GM18858 (cell line): Measurements from ENCODE around the gene TAP2.

Experiments
- ATAC-seq: cut with Tn5 transposase; IDR thresholded peaks from one replicate; pipeline ENCODE4 v1.9.1; 2021; ENCODE audit not compliant: unreplicated experiment

Gene TAP2

GRCh38 chr6:32794510-32794909 lies 44.0 kb downstream of the TAP2 start:
- ATAC-seq = no peak

- ATAC-seq = no peak
These were observed 45.6 kb downstream of the TAP2 start for GRCh38 chr6:32792901-32793435.

GRCh38 chr6:32790306-32790705 lies 48.2 kb downstream of the TAP2 start:
- ATAC-seq = no peak
